ENCODE measurements around the gene SLC29A1. TPM values are rescaled to one million over a fixed set of nuclear protein-coding genes. Genes with fewer than 3 reads are reported as not detected.

SLC29A1 gene
- total RNA-seq, 2 donors from 2014 or later: 17.0 to 19.1 TPM

DNA sequence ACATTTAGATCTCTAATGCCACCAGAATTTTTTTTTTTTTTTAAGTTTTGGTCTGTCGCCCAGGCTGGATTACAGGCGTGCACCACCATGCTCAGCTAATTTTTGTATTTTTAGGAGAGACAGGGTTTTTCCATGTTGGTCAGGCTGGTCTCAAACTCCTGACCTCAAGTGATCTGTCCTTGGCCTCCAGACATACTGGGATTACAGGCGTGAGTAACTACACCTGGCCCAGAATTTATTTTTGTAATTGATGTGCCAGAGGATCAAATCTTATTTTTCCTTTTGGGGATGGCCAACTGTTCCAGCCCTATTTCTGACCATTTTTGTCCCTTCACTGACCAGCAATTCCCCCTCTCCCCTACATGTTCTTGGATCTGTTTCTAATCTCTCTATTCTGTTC is 24.7 kb upstream of the SLC29A1 start:
- no peak overlapping the region for H3K4me3 ChIP-seq
- intact Hi-C loops (cut with DNase I): no loop called here
- no peaks in the 10 kb centered on the region for H3K9me3 ChIP-seq
- TF ChIP-seq, protein P1, sequence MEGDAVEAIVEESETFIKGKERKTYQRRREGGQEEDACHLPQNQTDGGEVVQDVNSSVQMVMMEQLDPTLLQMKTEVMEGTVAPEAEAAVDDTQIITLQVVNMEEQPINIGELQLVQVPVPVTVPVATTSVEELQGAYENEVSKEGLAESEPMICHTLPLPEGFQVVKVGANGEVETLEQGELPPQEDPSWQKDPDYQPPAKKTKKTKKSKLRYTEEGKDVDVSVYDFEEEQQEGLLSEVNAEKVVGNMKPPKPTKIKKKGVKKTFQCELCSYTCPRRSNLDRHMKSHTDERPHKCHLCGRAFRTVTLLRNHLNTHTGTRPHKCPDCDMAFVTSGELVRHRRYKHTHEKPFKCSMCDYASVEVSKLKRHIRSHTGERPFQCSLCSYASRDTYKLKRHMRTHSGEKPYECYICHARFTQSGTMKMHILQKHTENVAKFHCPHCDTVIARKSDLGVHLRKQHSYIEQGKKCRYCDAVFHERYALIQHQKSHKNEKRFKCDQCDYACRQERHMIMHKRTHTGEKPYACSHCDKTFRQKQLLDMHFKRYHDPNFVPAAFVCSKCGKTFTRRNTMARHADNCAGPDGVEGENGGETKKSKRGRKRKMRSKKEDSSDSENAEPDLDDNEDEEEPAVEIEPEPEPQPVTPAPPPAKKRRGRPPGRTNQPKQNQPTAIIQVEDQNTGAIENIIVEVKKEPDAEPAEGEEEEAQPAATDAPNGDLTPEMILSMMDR (IDR thresholded peaks at IDR 0.05): no peak
- H3K27ac ChIP-seq: no peak overlapping the region
- H3K4me1 ChIP-seq: no peaks in the 10 kb centered on the region
- DNase-seq: no peak
- no peaks in the 10 kb centered on the region for H3K36me3 ChIP-seq
- H3K9ac ChIP-seq (ENCODE audit: low read depth in 2 of 2, low read length in 2 of 2): no peak overlapping the region
- H3K27me3 ChIP-seq: no peaks in the 10 kb centered on the region

GRCh38 chr6:44199883-44200282 is 23.5 kb upstream of the SLC29A1 start:
- Histone ChIP-seq H3K9me3 (no peaks in the 10 kb centered on the region), H3K4me3 (no peak overlapping the region), H3K4me1 (no peaks in the 10 kb centered on the region), H3K36me3 (no peaks in the 10 kb centered on the region), H3K27me3 (no peaks in the 10 kb centered on the region), H3K9ac (ENCODE audit: low read depth in 2 of 2, low read length in 2 of 2) (no peak overlapping the region), H3K27ac (no peak overlapping the region)
- DNase-seq: no peak
- intact Hi-C loops (cut with DNase I): no loop called here
- TF ChIP-seq, protein P1 (IDR thresholded peaks at IDR 0.05): no peak

GRCh38 chr6:44201200-44201599 is 22.2 kb upstream of the SLC29A1 start:
- Histone ChIP-seq H3K27me3 (no peaks in the 10 kb centered on the region), H3K27ac (no peak overlapping the region), H3K4me3 (no peak overlapping the region), H3K36me3 (no peaks in the 10 kb centered on the region), H3K9ac (ENCODE audit: low read depth in 2 of 2, low read length in 2 of 2) (peak overlapping the region in 1 of 2 donors; percentile 76), H3K4me1 (no peaks in the 10 kb centered on the region), H3K9me3 (no peaks in the 10 kb centered on the region)
- TF ChIP-seq, protein P1 (IDR thresholded peaks at IDR 0.05): no peak
- DNase-seq: peak; percentile 82
- intact Hi-C loops (cut with DNase I): no loop called here

GRCh38 chr6:44201638-44202303 is 21.6 kb upstream of the SLC29A1 start:
- TF ChIP-seq, protein P1 (IDR thresholded peaks at IDR 0.05): no peak
- no peak overlapping the region for H3K4me3 ChIP-seq
- H3K9me3 ChIP-seq: no peaks in the 10 kb centered on the region
- no peaks in the 10 kb centered on the region for H3K4me1 ChIP-seq
- H3K27me3 ChIP-seq: no peaks in the 10 kb centered on the region
- intact Hi-C loops (cut with DNase I): no loop called here
- no peak overlapping the region for H3K27ac ChIP-seq
- no peaks in the 10 kb centered on the region for H3K36me3 ChIP-seq
- no peak for DNase-seq
- H3K9ac ChIP-seq (ENCODE audit: low read depth in 2 of 2, low read length in 2 of 2): no peak overlapping the region

- DNase-seq: no peak
- no peak overlapping the region for H3K9ac ChIP-seq (ENCODE audit: low read depth in 2 of 2, low read length in 2 of 2)
- no peaks in the 10 kb centered on the region for H3K9me3 ChIP-seq
- H3K27me3 ChIP-seq: no peaks in the 10 kb centered on the region
- intact Hi-C loops (cut with DNase I): no loop called here
- TF ChIP-seq, protein P1 (IDR thresholded peaks at IDR 0.05): no peak
- H3K27ac ChIP-seq: no peak overlapping the region
- no peak overlapping the region for H3K4me3 ChIP-seq
- no peaks in the 10 kb centered on the region for H3K36me3 ChIP-seq
- H3K4me1 ChIP-seq: no peaks in the 10 kb centered on the region
Measured at GRCh38 chr6:44202332-44202971, 20.9 kb upstream of the SLC29A1 start.
